H1 (cell line): ENCODE data around the gene EML5. TPM values are rescaled to one million over a fixed set of nuclear protein-coding genes. Genes with fewer than 3 reads are reported as not detected.

ENCODE experiments used
- CTCF ChIA-PET: fragments of 300-600 bp; sonication (Branson Sonifier 250); formaldehyde crosslinking; loops from one replicate; lab custom pipeline; 2021; ENCODE audit not compliant: partially characterized antibody; lab: Charles Lee
- POLR2A ChIA-PET: fragments of 300-600 bp; sonication (Branson Sonifier 250); formaldehyde crosslinking; loops from one replicate; lab custom pipeline; 2021; ENCODE audit warnings: inconsistent platforms; ENCODE audit not compliant: partially characterized antibody; lab: Charles Lee
- DNase-seq, 2 experiments: peaks; one replicate each; pipeline versions ENCODE4 v3.0.0 to v3.0.0-alpha.2; 2010 to 2022; ENCODE audit warnings: low spot score in 2 of 2, low read depth in 1 of 2, mixed read lengths in 1 of 2
- FAIRE-seq: peaks from 2 replicates; lab custom pipeline; 2011; peaks lifted over from hg19 to GRCh38; lab: Jason Lieb, UNC
- H2AFZ ChIP-seq: 2 replicates; pipeline ENCODE4 v1.8.1; 2012; ENCODE audit warnings: low read length, inconsistent platforms
- H2AK5ac ChIP-seq: 2 replicates; pipeline ENCODE4 v1.6.1; 2013; ENCODE audit warnings: low read depth, low read length
- H2BK120ac ChIP-seq: replicated peaks from 2 replicates; pipeline ENCODE3; 2013; ENCODE audit warnings: low read depth, low read length, inconsistent platforms
- H2BK12ac ChIP-seq: 2 replicates; pipeline ENCODE4 v1.6.1; 2013; ENCODE audit warnings: low read depth, low read length
- H2BK15ac ChIP-seq: 2 replicates; pipeline ENCODE4 v1.6.1; 2013; ENCODE audit warnings: low read length
- H2BK20ac ChIP-seq: 2 replicates; pipeline ENCODE4 v1.6.1; 2013; ENCODE audit warnings: low read length
- H2BK5ac ChIP-seq: 2 replicates; pipeline ENCODE4 v1.6.1; 2013; ENCODE audit warnings: low read depth, low read length
- H3K14ac ChIP-seq: 2 replicates; pipeline ENCODE4 v1.6.1; 2013; ENCODE audit warnings: inconsistent platforms; ENCODE audit not compliant: insufficient read length
- H3K18ac ChIP-seq: 2 replicates; pipeline ENCODE4 v1.6.1; 2013; ENCODE audit warnings: low read length; ENCODE audit errors: extremely low read depth
- H3K23ac ChIP-seq: 2 replicates; pipeline ENCODE4 v1.6.1; 2013; ENCODE audit warnings: inconsistent platforms; ENCODE audit not compliant: insufficient read length
- H3K23me2 ChIP-seq: 2 replicates; pipeline ENCODE4 v1.6.1; 2013; ENCODE audit warnings: low read depth, low read length
- H3K27ac ChIP-seq: 2 replicates; pipeline ENCODE4 v1.6.1; 2011; ENCODE audit warnings: low read depth, low read length, inconsistent platforms
- H3K27me3 ChIP-seq, 4 experiments: replicated peaks in 1 of 4; 1 replicate in 1 of 4; 2 replicates in 3 of 4; pipeline versions ENCODE4 v1.6.1 to v1.8.1; 2011 to 2013; ENCODE audit warnings: low read length in 3 of 4, mild to moderate bottlenecking in 3 of 4, inconsistent platforms in 2 of 4, mixed read lengths in 2 of 4, moderate library complexity in 1 of 4; ENCODE audit not compliant: control insufficient read depth in 3 of 4, insufficient read depth in 3 of 4; ENCODE audit errors: extremely low read depth in 1 of 4
- H3K36me3 ChIP-seq, 4 experiments: 2 replicates each; pipeline versions ENCODE4 v1.6.1 to v1.8.1; 2011 to 2013; ENCODE audit warnings: mild to moderate bottlenecking in 4 of 4, low read length in 3 of 4, moderate library complexity in 2 of 4, control low read depth in 1 of 4, inconsistent platforms in 1 of 4; ENCODE audit not compliant: insufficient read depth in 4 of 4, control insufficient read depth in 2 of 4
- H3K4ac ChIP-seq: replicated peaks from 2 replicates; pipeline ENCODE3; 2013; ENCODE audit warnings: low read length, low read depth, mixed read lengths, inconsistent platforms; ENCODE audit not compliant: insufficient read length
- H3K4me1 ChIP-seq, 4 experiments: replicated peaks in 1 of 4; 1 replicate in 1 of 4; 2 replicates in 3 of 4; pipeline versions ENCODE4 v1.6.1 to v1.8.1; 2011 to 2013; ENCODE audit warnings: low read length in 3 of 4, inconsistent platforms in 2 of 4, mixed read lengths in 1 of 4; ENCODE audit not compliant: insufficient read depth in 4 of 4, control insufficient read depth in 3 of 4
- H3K4me2 ChIP-seq, 2 experiments: 2 replicates each; pipeline versions ENCODE4 v1.6.1 to v1.8.1; 2011 to 2013; ENCODE audit warnings: low read depth in 2 of 2, low read length in 2 of 2, control low read depth in 1 of 2, inconsistent platforms in 1 of 2, mild to moderate bottlenecking in 1 of 2; ENCODE audit not compliant: insufficient read depth in 1 of 2
- H3K4me3 ChIP-seq, 4 experiments: fragments of 200-600, 300-600 bp in 1 of 4; sonication (generic), shearing (Covaris generic), sonication (Bioruptor Twin) in 1 of 4; 2 replicates each; pipeline versions ENCODE4 v1.5.1 to v1.8.1; 2011 to 2016; ENCODE audit warnings: low read length in 4 of 4, low read depth in 3 of 4, control low read depth in 2 of 4, inconsistent platforms in 2 of 4, mild to moderate bottlenecking in 2 of 4, mixed read lengths in 1 of 4, moderate library complexity in 1 of 4; ENCODE audit not compliant: insufficient read depth in 2 of 4; ENCODE audit errors: extremely low read depth in 1 of 4
- H3K56ac ChIP-seq: replicated peaks from 2 replicates; pipeline ENCODE3; 2013; ENCODE audit warnings: low read depth, mild to moderate bottlenecking, mixed read lengths, low read length, inconsistent platforms; ENCODE audit not compliant: insufficient read length
- H3K79me1 ChIP-seq: 2 replicates; pipeline ENCODE4 v1.6.1; 2013; ENCODE audit warnings: low read depth, low read length, control low read depth
- H3K79me2 ChIP-seq, 2 experiments: 2 replicates each; pipeline versions ENCODE4 v1.6.1 to v1.8.1; 2012 to 2013; ENCODE audit warnings: low read length in 2 of 2, mild to moderate bottlenecking in 2 of 2, inconsistent platforms in 1 of 2; ENCODE audit not compliant: insufficient read depth in 2 of 2, control insufficient read depth in 1 of 2
- H3K9ac ChIP-seq, 4 experiments: replicated peaks in 1 of 4; 1 replicate in 1 of 4; 2 replicates in 3 of 4; pipeline versions ENCODE4 v1.6.1 to v1.8.1; 2011 to 2013; ENCODE audit warnings: low read depth in 3 of 4, low read length in 3 of 4, control low read depth in 2 of 4, mild to moderate bottlenecking in 2 of 4, moderate library complexity in 2 of 4, inconsistent platforms in 1 of 4; ENCODE audit errors: extremely low read depth in 1 of 4
- H3K9me3 ChIP-seq, 2 experiments: 2 replicates each; pipeline versions ENCODE4 v1.6.1 to v1.8.1; 2012 to 2013; ENCODE audit warnings: mild to moderate bottlenecking in 2 of 2, moderate library complexity in 2 of 2, control low read depth in 1 of 2, inconsistent platforms in 1 of 2, low read depth in 1 of 2, low read length in 1 of 2, mixed read lengths in 1 of 2; ENCODE audit not compliant: insufficient read depth in 2 of 2
- H4K20me1 ChIP-seq, 2 experiments: replicated peaks in 1 of 2; 2 replicates each; pipeline versions ENCODE3 to v1.8.1; 2011 to 2013; ENCODE audit warnings: inconsistent platforms in 2 of 2, low read length in 2 of 2, mild to moderate bottlenecking in 1 of 2; ENCODE audit not compliant: insufficient read depth in 2 of 2, control insufficient read depth in 1 of 2
- H4K5ac ChIP-seq: 2 replicates; pipeline ENCODE4 v1.6.1; 2013; ENCODE audit warnings: low read length, low read depth, mixed read lengths, inconsistent platforms; ENCODE audit not compliant: insufficient read length
- H4K8ac ChIP-seq: 2 replicates; pipeline ENCODE4 v1.8.0; 2013; ENCODE audit warnings: mild to moderate bottlenecking, moderate library complexity, low read length, inconsistent platforms; ENCODE audit not compliant: insufficient read depth; ENCODE audit errors: extremely low read depth
- H4K91ac ChIP-seq: replicated peaks from 2 replicates; pipeline ENCODE3; 2013; ENCODE audit warnings: low read length, mixed read lengths, inconsistent platforms; ENCODE audit not compliant: insufficient read length
- ASH2L ChIP-seq: fragments of 200-600, 300-600 bp; sonication (generic); IDR thresholded peaks from one replicate; pipeline ENCODE4 v1.7.1; 2017; ENCODE audit warnings: low read length
- BACH1 ChIP-seq: IDR thresholded peaks from 2 replicates; pipeline ENCODE4 v1.6.1; 2012; ENCODE audit warnings: low read length, improper control_type of control experiment
- BCL11A ChIP-seq, 2 experiments: IDR thresholded peaks; one replicate each; pipeline ENCODE4 v1.6.1; 2011; ENCODE audit warnings: low read depth in 2 of 2, low read length in 2 of 2, mild to moderate bottlenecking in 2 of 2
- BRCA1 ChIP-seq: IDR thresholded peaks from 2 replicates; pipeline ENCODE4 v1.6.1; 2012; ENCODE audit warnings: low read depth, low read length, improper control_type of control experiment
- GTF2F1 ChIP-seq: IDR thresholded peaks from 2 replicates; pipeline ENCODE4 v1.6.1; 2012; ENCODE audit warnings: low read depth, low read length, improper control_type of control experiment, borderline replicate concordance
- JUND ChIP-seq: IDR thresholded peaks from 2 replicates; pipeline ENCODE4 v1.6.1; 2011; ENCODE audit warnings: mild to moderate bottlenecking, improper control_type of control experiment, low read length
- KDM4A ChIP-seq: IDR thresholded peaks from one replicate; pipeline ENCODE4 v1.7.1; 2012; ENCODE audit warnings: low read depth, mild to moderate bottlenecking, moderate library complexity, low read length, inconsistent platforms; ENCODE audit not compliant: severe bottlenecking
- RAD21 ChIP-seq, 2 experiments: IDR thresholded peaks in 1 of 2; conservative IDR thresholded peaks in 1 of 2; 2 replicates each; pipeline ENCODE4 v1.6.1; 2011; ENCODE audit warnings: low read depth in 2 of 2, low read length in 2 of 2, improper control_type of control experiment in 1 of 2, inconsistent platforms in 1 of 2, mild to moderate bottlenecking in 1 of 2, moderate library complexity in 1 of 2
- SIRT6 ChIP-seq: IDR thresholded peaks from one replicate; pipeline ENCODE4 v1.7.1; 2012; ENCODE audit warnings: low read length, inconsistent platforms
- SP2 ChIP-seq: IDR thresholded peaks from 2 replicates; pipeline ENCODE4 v1.6.1; 2012; ENCODE audit warnings: mild to moderate bottlenecking, low read length, inconsistent platforms
- SRF ChIP-seq: IDR thresholded peaks from 2 replicates; pipeline ENCODE4 v1.6.1; 2011; ENCODE audit warnings: mild to moderate bottlenecking, low read depth, low read length, moderate library complexity
- ZNF274 ChIP-seq: IDR thresholded peaks from 2 replicates; pipeline ENCODE4 v1.7.0; 2012; ENCODE audit warnings: low read length, borderline replicate concordance; ENCODE audit errors: extremely low read depth
- polyA plus RNA-seq, 7 experiments: library from polyadenylated mRNA; depleted of rRNA in 3 of 7; stranded (reverse) in 5 of 7; unstranded in 2 of 7; fragments of >200 nt in 5 of 7; fragments of 200-250 nt in 2 of 7; gene quantifications; 1 replicate in 5 of 7; 2 replicates in 1 of 7; 4 replicates in 1 of 7; pipeline versions ENCODE4 v1.2.1 to v1.2.3, GENCODE V29; 2011 to 2013; ENCODE audit warnings: missing spikeins in 2 of 7, mixed read lengths in 2 of 7
- total RNA-seq: library from RNA; stranded (reverse); fragmentation: NEBNext Ultra II Directional; extraction: Animal tissue kit (Norgen Biotek cat#: 25700); gene quantifications from 2 replicates; pipeline ENCODE4 v1.2.1, GENCODE V29; 2021
- TF ChIP-seq, protein P1 (sequence below): IDR thresholded peaks from 2 replicates; pipeline ENCODE4 v1.6.1; 2012; ENCODE audit warnings: low read length, inconsistent platforms

Gene EML5
- total and polyA plus RNA-seq, 2 of the 8 experiments (the other 6 are each of a cell fraction or from before 2014, with no cell fraction given) = 0.39 to 0.88 TPM

DNA sequence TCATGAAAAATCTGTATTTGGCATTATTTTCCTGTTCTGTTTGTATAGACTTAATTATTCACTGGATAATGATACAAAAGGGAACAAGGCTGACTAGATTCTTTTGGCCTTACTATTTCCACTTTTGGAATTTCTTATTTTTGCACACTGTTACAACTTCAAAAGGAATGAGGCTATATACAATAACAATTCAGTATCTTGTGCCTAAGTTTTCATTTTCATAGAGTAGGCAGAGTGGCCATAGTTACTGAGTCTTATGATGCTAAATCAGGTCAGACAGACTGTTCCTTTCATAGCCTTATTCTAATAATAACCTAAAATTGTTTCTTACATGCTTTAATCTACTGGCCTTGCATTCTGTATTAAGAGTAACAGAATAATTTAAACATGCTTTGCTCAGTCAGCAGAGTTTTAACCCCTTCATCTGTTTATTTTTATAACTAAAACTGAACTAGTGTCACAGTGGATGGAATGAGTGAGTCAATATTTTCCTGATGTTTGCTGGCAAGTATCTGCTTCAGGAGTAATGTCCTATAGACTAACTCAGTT, 42.2 kb upstream of the EML5 start:
- Histone ChIP-seq H3K4me2 (no peak overlapping the region), H3K4me3 (no peak overlapping the region), H3K9me3 (no peaks in the 10 kb centered on the region), H4K8ac (no peak overlapping the region), H3K4me1 (no peaks in the 10 kb centered on the region), H2BK12ac (no peak overlapping the region), H3K79me1 (peaks cover 2% of the 10 kb centered on the region; the same call in 1 of the 2 replicates), H2AFZ (no peak overlapping the region), H3K14ac (no peak overlapping the region), H3K23me2 (no peaks in the 10 kb centered on the region), H2BK20ac (no peak overlapping the region), H2BK15ac (no peak overlapping the region), H4K20me1 (no peaks in the 10 kb centered on the region), H3K79me2 (0 out of 4 replicates have a peak, but pooled peaks cover 0 to 2% of the 10 kb centered on the region in 2 experiments), H4K91ac (no peak overlapping the region), H2BK120ac (no peak overlapping the region), H3K9ac (no peak overlapping the region), H3K27ac (no peak overlapping the region), H2AK5ac (no peak overlapping the region), H2BK5ac (no peak overlapping the region), H3K56ac (no peak overlapping the region), H3K27me3 (no peaks in the 10 kb centered on the region), H3K36me3 (no peaks in the 10 kb centered on the region; a peak in 2 of 8 replicates), H3K4ac (no peak overlapping the region), H4K5ac (no peak overlapping the region), H3K23ac (no peak overlapping the region), H3K18ac (no peak overlapping the region)
- CTCF ChIA-PET = interaction anchor here (1.0 kb wide), 1 partner anchor 11 kb away, joined by 3 read pairs; no protein-coding TSS in a partner anchor
- no peak for TF ChIP-seq SRF
- no peak for TF ChIP-seq ASH2L
- TF ChIP-seq SIRT6 = no peak
- no peak for TF ChIP-seq BRCA1
- TF ChIP-seq, protein P1, sequence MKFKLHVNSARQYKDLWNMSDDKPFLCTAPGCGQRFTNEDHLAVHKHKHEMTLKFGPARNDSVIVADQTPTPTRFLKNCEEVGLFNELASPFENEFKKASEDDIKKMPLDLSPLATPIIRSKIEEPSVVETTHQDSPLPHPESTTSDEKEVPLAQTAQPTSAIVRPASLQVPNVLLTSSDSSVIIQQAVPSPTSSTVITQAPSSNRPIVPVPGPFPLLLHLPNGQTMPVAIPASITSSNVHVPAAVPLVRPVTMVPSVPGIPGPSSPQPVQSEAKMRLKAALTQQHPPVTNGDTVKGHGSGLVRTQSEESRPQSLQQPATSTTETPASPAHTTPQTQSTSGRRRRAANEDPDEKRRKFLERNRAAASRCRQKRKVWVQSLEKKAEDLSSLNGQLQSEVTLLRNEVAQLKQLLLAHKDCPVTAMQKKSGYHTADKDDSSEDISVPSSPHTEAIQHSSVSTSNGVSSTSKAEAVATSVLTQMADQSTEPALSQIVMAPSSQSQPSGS = no peak
- TF ChIP-seq GTF2F1 = no peak
- TF ChIP-seq JUND = no peak
- no peak for TF ChIP-seq RAD21 (IDR thresholded peaks at IDR 0.05 in 1 of 2, conservative IDR thresholded peaks at IDR 0.05 in 1 of 2; ENCODE audit: low read depth in 2 of 2, low read length in 2 of 2)
- no peak for TF ChIP-seq KDM4A
- no peak for TF ChIP-seq SP2
- no peak for TF ChIP-seq BCL11A (IDR thresholded peaks at IDR 0.05; ENCODE audit: low read depth in 2 of 2, low read length in 2 of 2)
- no peak for TF ChIP-seq ZNF274
- no peak for TF ChIP-seq BACH1
- DNase-seq (no peak), FAIRE-seq (no peak)
- POLR2A ChIA-PET = no interaction called here
